Sigmoid colon (tissue), 4 donors: ENCODE data around the gene TTC27.

Source experiments
- CTCF ChIP-seq, 4 experiments: fragments of 450-650 bp in 3 of 4; fragments of 200-600 bp in 1 of 4; IDR thresholded peaks; one replicate each; pipeline ENCODE4 v1.5.1; 2016 to 2019; ENCODE audit warnings: antibody characterized with exemption in 4 of 4, mild to moderate bottlenecking in 3 of 4, moderate library complexity in 2 of 4
- EP300 ChIP-seq, 4 donors: sonication (generic); formaldehyde crosslinking; IDR thresholded peaks; one replicate each; pipeline ENCODE4 v1.6.1; 2017; ENCODE audit warnings: antibody characterized with exemption in 4 of 4
- POLR2A ChIP-seq, 2 donors: fragments of 450-650 bp; IDR thresholded peaks; one replicate each; pipeline ENCODE4 v1.6.1; 2016; ENCODE audit warnings: antibody characterized with exemption in 2 of 2, mild to moderate bottlenecking in 2 of 2, moderate library complexity in 2 of 2
- POLR2AphosphoS5 ChIP-seq, 4 donors: sonication (generic); formaldehyde crosslinking; IDR thresholded peaks; one replicate each; pipeline ENCODE4 v1.6.1; 2017; ENCODE audit warnings: antibody characterized with exemption in 4 of 4

GRCh38 chr2:32820088-32820487, 192.2 kb downstream of the TTC27 start:
- no peak for TF ChIP-seq POLR2A (IDR thresholded peaks at IDR 0.05)
- no peak for TF ChIP-seq POLR2AphosphoS5 (IDR thresholded peaks at IDR 0.05)
- TF ChIP-seq CTCF (IDR thresholded peaks at IDR 0.05) = no peak
- TF ChIP-seq EP300 (IDR thresholded peaks at IDR 0.05) = no peak
